ENCODE results near the gene TPCN1. TPM values are rescaled to one million over a fixed set of nuclear protein-coding genes. Genes with fewer than 3 reads are reported as not detected.

TPCN1 gene
- 10.9 and 11.9 TPM in 2 replicates for polyA plus RNA-seq (2011; rRNA removed)
- polyA minus RNA-seq (2011; rRNA and poly(A)+ RNA removed): 11.9 and 14.6 TPM in 2 replicates

DNA sequence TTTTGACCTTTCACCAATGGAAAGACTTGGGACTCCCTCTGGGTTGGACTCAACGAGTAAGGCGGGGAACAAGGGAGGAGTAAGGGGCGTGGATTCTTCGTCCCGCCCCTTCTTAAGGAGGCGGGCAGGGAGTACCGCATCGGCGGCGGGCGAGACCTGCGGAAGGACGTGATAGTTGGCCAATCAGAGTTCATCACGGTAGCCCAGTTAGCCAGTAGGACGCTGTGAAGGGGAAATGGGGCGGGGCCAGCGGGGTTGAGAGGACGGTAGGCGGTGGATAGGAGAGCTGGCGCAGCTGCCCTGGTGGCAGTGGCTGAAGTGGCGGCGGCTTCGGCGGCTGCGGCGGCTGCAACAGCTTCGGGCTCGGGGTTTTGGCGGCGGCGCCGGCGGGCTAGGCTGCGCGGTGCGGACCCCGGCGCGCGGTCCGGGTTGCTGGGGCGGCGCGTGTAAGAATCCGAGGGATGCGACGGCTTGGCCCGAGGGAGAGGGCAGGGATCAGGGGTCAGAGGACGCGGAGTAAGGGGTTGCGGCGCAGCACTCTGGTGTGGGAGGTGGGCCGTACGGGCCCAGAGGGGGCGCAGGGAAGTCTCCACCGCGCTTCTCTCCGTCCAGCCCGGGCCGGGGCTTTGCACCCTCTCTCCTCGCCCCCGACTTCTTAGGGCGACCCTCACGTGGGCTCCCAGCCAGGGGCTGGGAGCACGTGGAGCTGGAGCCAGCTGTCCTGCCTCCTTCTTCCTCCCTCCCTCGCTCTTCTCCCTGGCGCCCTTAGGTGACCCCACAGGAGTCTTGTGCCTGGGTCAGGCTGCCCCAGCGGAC is at the start of gene TPCN1:
TPCN1 (plus strand) TSS at position 284 of the 816 bp plus-strand sequence. CDS start 5,389 bp downstream, outside the sequence.
- peak within 1 kb of the TSS; percentile 89 for H3K4me3 ChIP-seq (ENCODE audit: low read depth, low read length)
- CTCF ChIA-PET: interaction anchor here (0.6 to 2.7 kb wide), 7 partner anchors 9 to 536 kb away, joined by 3 to 14 read pairs (median 5); no protein-coding TSS in a partner anchor
- POLR2A ChIA-PET: interaction anchor here (0.6 to 2.3 kb wide), 8 partner anchors 14 to 114 kb away, joined by 3 to 11 read pairs (median 4); no protein-coding TSS in a partner anchor
- H3K9me3 ChIP-seq (ENCODE audit: control insufficient read depth, insufficient read depth, low read length): no peaks in the 10 kb centered on the region; the same call in 1 of the 2 replicates
- DNase-seq (ENCODE audit: low read depth, low spot score): peak; percentile 100
- no peak for TF ChIP-seq CTCF (IDR thresholded peaks at IDR 0.05; ENCODE audit: low read depth, low read length)
- peak within 1 kb of the TSS; percentile 42 for H3K27ac ChIP-seq (ENCODE audit: low read depth, low read length)
- no peaks in the 10 kb centered on the region for H3K27me3 ChIP-seq (ENCODE audit: control insufficient read depth, insufficient read depth, low read length)

GRCh38 chr12:113171543-113171942 is 49.7 kb upstream of the TPCN1 start:
- TF ChIP-seq CTCF (IDR thresholded peaks at IDR 0.05; ENCODE audit: low read depth, low read length): no peak
- POLR2A ChIA-PET: interaction anchor here (0.7 kb wide), 1 partner anchor 10 kb away, joined by 3 read pairs; no protein-coding TSS in a partner anchor
- no peak overlapping the region for H3K4me3 ChIP-seq (ENCODE audit: low read depth, low read length)
- H3K27me3 ChIP-seq (ENCODE audit: control insufficient read depth, insufficient read depth, low read length): no peaks in the 10 kb centered on the region
- peaks cover 1% of the 10 kb centered on the region; the same call in 1 of the 2 replicates for H3K9me3 ChIP-seq (ENCODE audit: control insufficient read depth, insufficient read depth, low read length)
- no peak for DNase-seq (ENCODE audit: low read depth, low spot score)
- no peak overlapping the region for H3K27ac ChIP-seq (ENCODE audit: low read depth, low read length)
- CTCF ChIA-PET: interaction anchor here (0.7 to 9.7 kb wide), 6 partner anchors 9 to 578 kb away, joined by 3 to 132 read pairs (median 4); no protein-coding TSS in a partner anchor

DNA sequence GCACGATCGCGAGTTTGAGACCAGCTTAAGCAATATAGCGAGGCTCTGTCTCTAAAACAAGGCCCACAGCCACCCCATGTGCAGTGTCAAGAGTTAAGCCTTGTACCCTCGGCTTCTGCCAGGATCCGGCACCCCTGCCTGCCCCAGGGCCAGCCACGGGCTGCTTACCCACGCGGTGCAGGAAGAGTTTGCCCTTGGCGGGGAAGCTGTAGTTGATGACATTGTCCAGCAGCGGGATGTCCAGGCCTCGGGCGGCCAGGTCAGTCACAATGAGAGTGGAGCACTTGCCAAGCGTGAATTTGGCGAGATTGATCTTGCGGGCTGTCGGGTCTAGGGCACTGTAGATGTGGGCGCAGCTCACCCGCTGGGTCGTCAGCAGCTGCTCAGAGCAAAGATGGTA is 49.1 kb upstream of the TPCN1 start:
- DNase-seq (ENCODE audit: low read depth, low spot score): no peak
- POLR2A ChIA-PET: interaction anchor here (0.6 to 0.7 kb wide), 2 partner anchors 10 to 953 kb away, joined by 3 read pairs; no protein-coding TSS in a partner anchor
- CTCF ChIA-PET: interaction anchor here (0.7 to 9.7 kb wide), 7 partner anchors 9 to 253 kb away, joined by 3 to 132 read pairs (median 5); no protein-coding TSS in a partner anchor
- no peaks in the 10 kb centered on the region for H3K27me3 ChIP-seq (ENCODE audit: control insufficient read depth, insufficient read depth, low read length)
- TF ChIP-seq CTCF (IDR thresholded peaks at IDR 0.05; ENCODE audit: low read depth, low read length): no peak
- H3K4me3 ChIP-seq (ENCODE audit: low read depth, low read length): no peak overlapping the region
- H3K9me3 ChIP-seq (ENCODE audit: control insufficient read depth, insufficient read depth, low read length): peaks cover 8% of the 10 kb centered on the region
- H3K27ac ChIP-seq (ENCODE audit: low read depth, low read length): no peak overlapping the region

DNA sequence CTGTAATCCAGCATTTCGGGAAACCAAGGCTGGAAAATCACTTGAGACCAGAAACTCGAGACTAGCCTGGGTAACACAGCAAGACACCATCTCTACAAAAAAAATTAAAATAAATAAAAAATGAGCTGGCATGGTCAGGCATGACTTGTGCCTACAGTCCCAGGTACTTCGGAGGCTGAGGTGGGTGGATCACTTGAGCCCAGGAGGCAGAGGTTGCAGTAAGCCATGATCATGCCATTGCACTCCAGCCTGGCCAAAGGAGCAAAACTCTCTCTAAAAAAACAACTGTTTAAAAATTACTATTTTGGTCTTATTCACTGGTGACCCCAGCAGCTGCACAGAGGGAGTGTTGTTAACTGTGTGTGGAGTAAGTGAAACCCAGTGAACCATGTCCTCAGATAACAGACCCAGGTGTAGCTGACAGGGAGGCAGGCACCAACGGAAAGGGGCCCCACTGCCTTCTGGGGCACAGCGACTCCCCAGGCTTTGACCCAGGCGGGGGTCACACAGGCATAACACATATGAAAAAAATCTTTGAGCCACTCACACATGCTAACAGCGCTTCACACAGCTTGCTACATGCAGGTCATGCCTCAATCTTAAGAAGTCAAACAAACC is 48.1 kb upstream of the TPCN1 start:
- ChIA-PET CTCF (interaction anchor here (0.6 to 9.7 kb wide), 15 partner anchors 8 to 252 kb away, joined by 3 to 132 read pairs (median 7); partner anchors contain the start of genes DDX54 and RITA1), POLR2A (no interaction called here)
- no peak for TF ChIP-seq CTCF (IDR thresholded peaks at IDR 0.05; ENCODE audit: low read depth, low read length)

More for the DNA sequence above, 48.1 kb upstream of the TPCN1 start:
- peaks cover 16% of the 10 kb centered on the region for H3K9me3 ChIP-seq (ENCODE audit: control insufficient read depth, insufficient read depth, low read length)
- no peak overlapping the region for H3K27ac ChIP-seq (ENCODE audit: low read depth, low read length)
- H3K27me3 ChIP-seq (ENCODE audit: control insufficient read depth, insufficient read depth, low read length): no peaks in the 10 kb centered on the region
- no peak for DNase-seq (ENCODE audit: low read depth, low spot score)
- no peak overlapping the region for H3K4me3 ChIP-seq (ENCODE audit: low read depth, low read length)

Measured in AG04450 (cell line).